Natural killer cell (primary cell): ENCODE results near the gene GREB1. TPM values are rescaled to one million over a fixed set of nuclear protein-coding genes. Genes with fewer than 3 reads are reported as not detected.

Source experiments
- ATAC-seq, 3 donors: fragments of 150-1000 bp in 2 of 3; fragments of 200-7000 bp in 1 of 3; cut with Tn5 transposase; 1 replicate in 1 of 3; 2 replicates in 2 of 3; pipeline ENCODE4 v1.10.0; 2021; ENCODE audit warnings: mild to moderate bottlenecking in 2 of 3, moderate library complexity in 2 of 3
- DNase-seq, 2 donors: peaks; one replicate each; pipeline versions ENCODE4 v3.0.0 to v3.0.0-alpha.2; 2013 to 2021; ENCODE audit warnings: mixed read lengths in 1 of 2
- H3K27ac ChIP-seq: one replicate; pipeline ENCODE4 v1.5.1; 2013; ENCODE audit warnings: mild to moderate bottlenecking, low read length
- H3K27me3 ChIP-seq: one replicate; pipeline ENCODE4 v1.6.1; 2013; ENCODE audit warnings: low read length; ENCODE audit not compliant: control insufficient read depth, insufficient read depth
- H3K36me3 ChIP-seq: one replicate; pipeline ENCODE4 v1.6.1; 2013; ENCODE audit warnings: low read length; ENCODE audit not compliant: control insufficient read depth, insufficient read depth
- H3K4me1 ChIP-seq: one replicate; pipeline ENCODE4 v1.6.1; 2013; ENCODE audit warnings: low read length; ENCODE audit not compliant: control insufficient read depth, insufficient read depth
- H3K4me3 ChIP-seq: one replicate; pipeline ENCODE4 v1.5.1; 2013; ENCODE audit warnings: low read length
- H3K9me3 ChIP-seq: one replicate; pipeline ENCODE4 v1.6.1; 2013; ENCODE audit warnings: low read length; ENCODE audit not compliant: control insufficient read depth, insufficient read depth
- H3K27ac Mint-ChIP-seq, 2 donors: one replicate each; pipeline ENCODE4 v1.8.0; 2022; ENCODE audit warnings: mild to moderate bottlenecking in 2 of 2, mixed read lengths in 2 of 2, moderate library complexity in 1 of 2
- H3K27me3 Mint-ChIP-seq, 2 donors: one replicate each; pipeline ENCODE4 v1.8.0; 2022; ENCODE audit warnings: low read depth in 2 of 2, mixed read lengths in 2 of 2
- H3K36me3 Mint-ChIP-seq: one replicate; pipeline ENCODE4 v1.8.0; 2022; ENCODE audit warnings: mixed read lengths
- H3K4me1 Mint-ChIP-seq, 2 donors: one replicate each; pipeline ENCODE4 v1.8.0; 2022; ENCODE audit warnings: mixed read lengths in 2 of 2
- H3K4me3 Mint-ChIP-seq: one replicate; pipeline ENCODE4 v1.8.0; 2022; ENCODE audit warnings: mild to moderate bottlenecking, moderate library complexity, mixed read lengths
- H3K9me3 Mint-ChIP-seq, 2 donors: one replicate each; pipeline ENCODE4 v1.8.0; 2022; ENCODE audit warnings: mixed read lengths in 2 of 2
- CTCF ChIP-seq: fragments of 200-600 bp; IDR thresholded peaks from one replicate; pipeline ENCODE4 v1.8.0; 2022; ENCODE audit warnings: antibody characterized with exemption
- WGBS: methylation state at CpG from one replicate; pipeline ENCODE4 v1.1.7; 2013; ENCODE audit warnings: missing lambda C conversion rate; ENCODE audit not compliant: insufficient coverage; 5-methylcytosine and 5-hydroxymethylcytosine counted together
- intact Hi-C: fragments of 100-400 bp; cut with micrococcal nuclease; formaldehyde crosslinking; loops from one replicate; pipeline ENCODE4 v1.14.2; 2022
- total RNA-seq, 4 donors: library from RNA; stranded (reverse); fragments of 120-200 nt in 1 of 4; gene quantifications; one replicate each; pipeline versions ENCODE4 v1.2.3 to v1.2.4, GENCODE V29; 2013 to 2022

GREB1 gene
- total RNA-seq, 3 donors from 2014 or later (not counting 1 experiment from before 2014, with no cell fraction given) = 0.85 to 2.5 (median 2.4) TPM

GRCh38 chr2:11499081-11499743, 34.6 kb upstream of the GREB1 start:
- Histone ChIP-seq H3K4me1 (no peaks in the 10 kb centered on the region), H3K4me3 (no peak overlapping the region), H3K9me3 (no peaks in the 10 kb centered on the region), H3K27ac (no peak overlapping the region), H3K27me3 (no peaks in the 10 kb centered on the region), H3K36me3 (no peaks in the 10 kb centered on the region)
- Mint-ChIP-seq H3K9me3 (no peaks in the 10 kb centered on the region), H3K27me3 (peaks cover 7 to 37% of the 10 kb centered on the region in 2 donors), H3K4me3 (no peak overlapping the region), H3K36me3 (no peaks in the 10 kb centered on the region), H3K4me1 (peaks cover 0 to 5% of the 10 kb centered on the region in 2 donors), H3K27ac (no peak overlapping the region)
- intact Hi-C loops = no loop called here
- no peak for TF ChIP-seq CTCF
- 88% methylated on average over 4 of the region's 4 CpGs for whole genome bisulfite sequencing
- DNase-seq (no peak), ATAC-seq (no peak)

GRCh38 chr2:11500702-11501303, 33.0 kb upstream of the GREB1 start:
- H3K27me3 ChIP-seq = no peaks in the 10 kb centered on the region
- Mint-ChIP-seq H3K4me3 (no peak overlapping the region), H3K36me3 (no peaks in the 10 kb centered on the region), H3K4me1 (peaks cover 0 to 5% of the 10 kb centered on the region in 2 donors), H3K9me3 (no peaks in the 10 kb centered on the region), H3K27me3 (peaks cover 3 to 26% of the 10 kb centered on the region in 2 donors), H3K27ac (no peak overlapping the region)
- H3K4me1 ChIP-seq = no peaks in the 10 kb centered on the region
- DNase-seq = no peak
- intact Hi-C loops = no loop called here
- no peak for TF ChIP-seq CTCF
- H3K4me3 ChIP-seq = no peak overlapping the region
- no peaks in the 10 kb centered on the region for H3K9me3 ChIP-seq
- H3K36me3 ChIP-seq = no peaks in the 10 kb centered on the region
- 75% methylated on average over 5 of the region's 5 CpGs for WGBS
- H3K27ac ChIP-seq = no peak overlapping the region
- no peak for ATAC-seq

GRCh38 chr2:11502740-11503292, 31.0 kb upstream of the GREB1 start:
- no peaks in the 10 kb centered on the region for H3K27me3 ChIP-seq
- Mint-ChIP-seq H3K4me3 (no peak overlapping the region), H3K4me1 (peaks cover 0 to 5% of the 10 kb centered on the region in 2 donors), H3K36me3 (no peaks in the 10 kb centered on the region), H3K27me3 (peaks cover 3 to 17% of the 10 kb centered on the region in 2 donors), H3K9me3 (no peaks in the 10 kb centered on the region), H3K27ac (no peak overlapping the region)
- no peaks in the 10 kb centered on the region for H3K36me3 ChIP-seq
- WGBS = 93% methylated on average over 2 of the region's 4 CpGs
- TF ChIP-seq CTCF = no peak
- no peak overlapping the region for H3K27ac ChIP-seq
- no peaks in the 10 kb centered on the region for H3K4me1 ChIP-seq
- DNase-seq (no peak), ATAC-seq (no peak)
- intact Hi-C loops = no loop called here
- no peaks in the 10 kb centered on the region for H3K9me3 ChIP-seq
- no peak overlapping the region for H3K4me3 ChIP-seq
